ENCODE data around the gene AVPI1.

DNA sequence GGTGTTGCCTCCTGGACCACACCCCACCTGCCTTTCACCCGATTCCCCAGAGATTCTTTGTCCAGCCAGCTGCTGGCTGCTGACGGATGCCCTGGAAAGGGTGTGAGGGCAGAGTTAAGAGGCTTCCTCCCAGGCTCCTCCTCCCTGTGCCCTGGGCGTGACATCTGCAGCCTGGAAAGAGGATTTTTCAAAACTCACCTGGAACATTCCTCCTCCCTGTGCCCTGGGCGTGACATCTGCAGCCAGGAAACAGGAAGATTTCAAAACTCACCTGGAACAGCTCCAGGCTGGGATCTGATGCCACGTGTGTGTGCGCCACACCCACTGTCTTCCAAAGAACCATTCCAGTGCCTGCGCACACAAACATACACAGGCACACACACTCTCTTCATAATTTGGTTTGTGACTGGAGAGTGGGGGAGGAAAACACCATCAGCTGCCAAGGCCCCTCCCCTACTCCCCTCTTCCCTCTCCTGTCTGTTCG is 31.7 kb upstream of the AVPI1 start:
- TF ChIP-seq HNF4G (IDR thresholded peaks at IDR 0.05) (no peak), TAF1 (conservative IDR thresholded peaks at IDR 0.05) (no peak), CTCF (IDR thresholded peaks at IDR 0.05; ENCODE audit: low read depth, low read length, missing input control) (no peak), YY1 (IDR thresholded peaks at IDR 0.05) (peak; percentile 67), FOXA1 (IDR thresholded peaks at IDR 0.05) (peak; percentile 37), GABPA (IDR thresholded peaks at IDR 0.05 in 1 of 2, conservative IDR thresholded peaks at IDR 0.05 in 1 of 2) (peak in 1 of 2 donors; percentile 79), RAD21 (IDR thresholded peaks at IDR 0.05) (peak; percentile 20 to 29)
- TF ChIP-seq, protein P1, sequence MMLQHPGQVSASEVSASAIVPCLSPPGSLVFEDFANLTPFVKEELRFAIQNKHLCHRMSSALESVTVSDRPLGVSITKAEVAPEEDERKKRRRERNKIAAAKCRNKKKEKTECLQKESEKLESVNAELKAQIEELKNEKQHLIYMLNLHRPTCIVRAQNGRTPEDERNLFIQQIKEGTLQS (IDR thresholded peaks at IDR 0.05), result no peak
- TF ChIP-seq, protein P2, sequence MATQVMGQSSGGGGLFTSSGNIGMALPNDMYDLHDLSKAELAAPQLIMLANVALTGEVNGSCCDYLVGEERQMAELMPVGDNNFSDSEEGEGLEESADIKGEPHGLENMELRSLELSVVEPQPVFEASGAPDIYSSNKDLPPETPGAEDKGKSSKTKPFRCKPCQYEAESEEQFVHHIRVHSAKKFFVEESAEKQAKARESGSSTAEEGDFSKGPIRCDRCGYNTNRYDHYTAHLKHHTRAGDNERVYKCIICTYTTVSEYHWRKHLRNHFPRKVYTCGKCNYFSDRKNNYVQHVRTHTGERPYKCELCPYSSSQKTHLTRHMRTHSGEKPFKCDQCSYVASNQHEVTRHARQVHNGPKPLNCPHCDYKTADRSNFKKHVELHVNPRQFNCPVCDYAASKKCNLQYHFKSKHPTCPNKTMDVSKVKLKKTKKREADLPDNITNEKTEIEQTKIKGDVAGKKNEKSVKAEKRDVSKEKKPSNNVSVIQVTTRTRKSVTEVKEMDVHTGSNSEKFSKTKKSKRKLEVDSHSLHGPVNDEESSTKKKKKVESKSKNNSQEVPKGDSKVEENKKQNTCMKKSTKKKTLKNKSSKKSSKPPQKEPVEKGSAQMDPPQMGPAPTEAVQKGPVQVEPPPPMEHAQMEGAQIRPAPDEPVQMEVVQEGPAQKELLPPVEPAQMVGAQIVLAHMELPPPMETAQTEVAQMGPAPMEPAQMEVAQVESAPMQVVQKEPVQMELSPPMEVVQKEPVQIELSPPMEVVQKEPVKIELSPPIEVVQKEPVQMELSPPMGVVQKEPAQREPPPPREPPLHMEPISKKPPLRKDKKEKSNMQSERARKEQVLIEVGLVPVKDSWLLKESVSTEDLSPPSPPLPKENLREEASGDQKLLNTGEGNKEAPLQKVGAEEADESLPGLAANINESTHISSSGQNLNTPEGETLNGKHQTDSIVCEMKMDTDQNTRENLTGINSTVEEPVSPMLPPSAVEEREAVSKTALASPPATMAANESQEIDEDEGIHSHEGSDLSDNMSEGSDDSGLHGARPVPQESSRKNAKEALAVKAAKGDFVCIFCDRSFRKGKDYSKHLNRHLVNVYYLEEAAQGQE (IDR thresholded peaks at IDR 0.05), result peak; percentile 72
- TF ChIP-seq, protein P3, sequence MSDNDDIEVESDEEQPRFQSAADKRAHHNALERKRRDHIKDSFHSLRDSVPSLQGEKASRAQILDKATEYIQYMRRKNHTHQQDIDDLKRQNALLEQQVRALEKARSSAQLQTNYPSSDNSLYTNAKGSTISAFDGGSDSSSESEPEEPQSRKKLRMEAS (IDR thresholded peaks at IDR 0.05), result peak; percentile 99

Measured in liver (tissue), 3 donors.